NCI-H1417 (cell line): ENCODE results near the gene GCSAM.
"Not testable (repeated sequence)": the region's sequence is repeated elsewhere in the genome, so short reads cannot be mapped to it uniquely, and the experiment has no call there.

Experiments used
- DNase-seq, 3 experiments: peaks; one replicate each; lab custom pipeline; 2025; lab: John Stamatoyannopoulos, UW

The GCSAM gene

GRCh38 chr3:112074006-112074405, 59.0 kb downstream of the GCSAM start:
- no peak for DNase-seq

DNA sequence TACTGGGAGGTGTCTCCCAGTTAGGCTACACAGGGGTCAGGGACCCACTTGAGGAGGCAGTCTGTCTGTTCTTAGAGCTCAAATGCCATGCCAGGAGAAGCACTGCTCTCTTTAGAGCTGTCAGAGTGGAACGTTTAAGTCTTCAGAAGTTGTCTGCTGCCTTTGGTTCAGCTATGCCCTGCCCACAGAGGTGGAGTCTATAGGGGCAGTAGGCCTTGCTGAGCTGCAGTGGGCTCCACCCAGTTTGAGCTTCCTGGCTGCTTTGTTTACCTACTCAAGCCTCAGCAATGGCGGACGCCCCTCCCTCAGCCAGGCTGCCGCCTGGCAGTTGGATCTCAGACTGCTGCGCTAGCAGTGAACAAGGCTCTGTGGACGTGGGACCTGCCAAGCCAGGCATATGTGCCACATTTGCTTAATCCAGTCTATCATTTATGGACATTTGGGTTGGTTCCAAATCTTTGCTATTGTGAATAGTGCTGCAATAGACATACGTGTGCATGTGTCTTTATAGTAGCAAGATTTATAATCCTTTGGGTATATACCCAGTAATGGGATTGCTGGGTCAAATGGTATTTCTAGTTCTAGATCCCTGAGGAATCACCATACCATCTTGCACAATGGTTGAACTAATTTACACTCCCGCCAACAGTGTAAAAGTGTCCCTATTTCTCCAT, 60.5 kb downstream of the GCSAM start:
- DNase-seq = not testable (repeated sequence)
